Dendritic cell treated with granulocyte-macrophage colony-stimulating factor and Interleukin-4, amounts not matched to agents 40 ng/mL and 50 ng/mL, for 4 days (primary cell): ENCODE measurements around the gene TENT4B.
"Not testable (repeated sequence)": the region's sequence is repeated elsewhere in the genome, so short reads cannot be mapped to it uniquely, and the experiment has no call there.

Experiments used
- H3K27ac Mint-ChIP-seq: one replicate; pipeline ENCODE4 v1.8.0; 2022; ENCODE audit warnings: mild to moderate bottlenecking, mixed read lengths
- H3K27me3 Mint-ChIP-seq: one replicate; pipeline ENCODE4 v1.8.0; 2022; ENCODE audit warnings: mild to moderate bottlenecking, mixed read lengths
- H3K36me3 Mint-ChIP-seq: one replicate; pipeline ENCODE4 v1.8.0; 2022; ENCODE audit warnings: low read depth, mixed read lengths
- H3K4me1 Mint-ChIP-seq: one replicate; pipeline ENCODE4 v1.8.0; 2022; ENCODE audit warnings: low read depth, mixed read lengths
- H3K4me3 Mint-ChIP-seq: one replicate; pipeline ENCODE4 v1.8.0; 2022; ENCODE audit warnings: mild to moderate bottlenecking, moderate library complexity, mixed read lengths
- H3K9me3 Mint-ChIP-seq: one replicate; pipeline ENCODE4 v1.8.0; 2022; ENCODE audit warnings: mixed read lengths
- intact Hi-C: fragments of 100-400 bp; cut with micrococcal nuclease; formaldehyde crosslinking; loops from one replicate; pipeline ENCODE4 v1.15.0; 2022

The TENT4B gene

DNA sequence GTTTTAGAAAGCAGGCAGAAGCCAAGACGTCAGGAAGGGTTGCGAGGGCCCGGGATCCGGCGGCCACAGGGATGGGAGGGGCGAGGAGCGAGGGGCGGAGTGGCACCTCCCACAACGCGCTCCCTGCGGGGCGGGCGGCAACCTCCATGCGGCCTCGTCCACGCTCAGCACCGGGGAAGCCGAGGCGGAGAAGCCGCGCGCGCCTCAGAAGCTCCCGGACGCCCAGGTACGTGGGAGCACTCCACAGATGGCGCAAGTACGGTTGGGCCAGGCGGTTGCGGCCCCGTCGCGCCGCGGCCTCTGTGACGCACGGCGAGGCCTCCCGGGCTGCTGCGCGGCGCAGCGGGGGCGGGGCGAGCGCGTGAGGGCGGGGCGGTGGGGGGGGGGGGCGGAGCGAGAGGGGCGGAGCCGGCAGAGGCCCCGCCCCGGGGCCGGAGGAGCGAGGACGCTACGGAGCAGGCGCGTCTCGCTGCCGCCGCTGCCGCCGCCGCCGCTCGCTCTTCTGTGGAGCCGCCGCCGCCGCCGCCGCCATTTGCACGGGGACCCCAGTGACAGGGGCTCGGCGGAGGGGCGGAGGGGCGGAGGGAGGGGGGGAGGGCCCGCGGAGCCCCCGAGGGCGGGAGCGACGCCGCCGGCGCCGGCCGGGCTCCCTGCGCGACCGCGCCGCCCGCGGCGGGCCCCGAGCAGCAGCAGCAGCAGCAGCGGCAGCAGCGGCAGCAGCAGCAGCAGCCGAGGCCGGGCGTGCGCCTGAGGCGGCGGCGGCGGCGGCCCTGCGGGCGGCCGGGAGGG lies at the start of gene TENT4B:
Gene TENT4B, plus strand, starts transcription at position 500 of the 789 bp plus-strand sequence. CDS start 316 bp downstream, outside the sequence.
- H3K27me3 Mint-ChIP-seq = no peaks in the 10 kb centered on the region
- H3K9me3 Mint-ChIP-seq = no peaks in the 10 kb centered on the region
- H3K36me3 Mint-ChIP-seq = peaks cover 25% of the 10 kb centered on the region
- intact Hi-C loops = loop anchor here (1.0 to 10.0 kb wide), 3 partner anchors 88 to 212 kb away; partner anchors contain the start of genes BRD7 and HEATR3
- H3K4me3 Mint-ChIP-seq = peak within 1 kb of the TSS; percentile 93
- peaks cover 33% of the 10 kb centered on the region for H3K4me1 Mint-ChIP-seq
- peak within 1 kb of the TSS; percentile 91 for H3K27ac Mint-ChIP-seq

GRCh38 chr16:50103764-50104163 lies 49.3 kb upstream of the TENT4B start:
- intact Hi-C loops = no loop called here
- Mint-ChIP-seq H3K9me3 (no peaks in the 10 kb centered on the region), H3K36me3 (peaks cover 69% of the 10 kb centered on the region), H3K27ac (no peak overlapping the region), H3K27me3 (no peaks in the 10 kb centered on the region), H3K4me1 (no peaks in the 10 kb centered on the region), H3K4me3 (no peak overlapping the region)

DNA sequence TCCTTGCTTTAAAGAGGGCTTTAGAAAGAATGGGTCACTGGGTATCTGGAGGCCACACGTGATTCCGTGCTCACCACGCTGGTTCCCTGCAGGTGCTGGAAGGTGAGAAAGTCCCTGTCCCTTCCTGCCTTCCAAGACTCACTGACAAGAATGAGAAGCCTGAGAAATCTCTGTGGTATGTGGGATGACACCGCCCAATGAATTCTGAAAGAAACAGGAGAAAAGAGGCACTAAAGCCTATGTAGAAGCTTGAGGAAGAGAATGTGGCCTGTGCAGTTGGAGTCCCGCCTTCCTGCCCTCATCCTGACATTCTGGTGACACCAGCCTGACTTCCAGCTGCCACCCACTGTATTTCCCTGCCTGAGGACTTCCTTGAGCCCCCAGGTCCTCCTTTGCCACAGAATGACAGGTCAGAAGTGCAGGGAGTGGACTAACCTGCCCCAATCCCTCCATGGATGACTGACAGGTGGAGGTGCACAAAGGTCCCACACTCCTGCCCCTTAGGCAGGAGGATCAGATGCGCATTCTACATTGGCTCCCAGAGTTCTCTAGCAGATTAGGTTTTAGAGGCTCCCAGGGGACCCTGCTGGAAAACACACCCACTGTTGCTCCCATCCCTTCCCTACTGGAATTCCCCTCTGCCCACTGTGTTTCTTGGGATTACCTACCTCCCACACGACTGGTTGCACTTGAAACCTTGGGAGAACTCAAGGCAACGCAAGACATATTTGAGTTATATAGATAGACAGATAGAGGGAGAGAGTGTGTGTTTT lies 38.6 kb upstream of the TENT4B start:
- no peaks in the 10 kb centered on the region for H3K9me3 Mint-ChIP-seq
- H3K4me1 Mint-ChIP-seq = peaks cover 9% of the 10 kb centered on the region
- H3K27ac Mint-ChIP-seq = no peak overlapping the region
- no peaks in the 10 kb centered on the region for H3K36me3 Mint-ChIP-seq
- H3K27me3 Mint-ChIP-seq = peaks cover 3% of the 10 kb centered on the region
- intact Hi-C loops = no loop called here
- H3K4me3 Mint-ChIP-seq = no peak overlapping the region

- no peak overlapping the region for H3K4me3 Mint-ChIP-seq
- H3K27ac Mint-ChIP-seq = no peak overlapping the region
- intact Hi-C loops = no loop called here
- H3K4me1 Mint-ChIP-seq = peaks cover 11% of the 10 kb centered on the region
- H3K36me3 Mint-ChIP-seq = no peaks in the 10 kb centered on the region
- no peaks in the 10 kb centered on the region for H3K9me3 Mint-ChIP-seq
- H3K27me3 Mint-ChIP-seq = peaks cover 6% of the 10 kb centered on the region
Observed at GRCh38 chr16:50120711-50121110, 32.4 kb upstream of the TENT4B start.

- intact Hi-C loops = no loop called here
- Mint-ChIP-seq H3K36me3 (no peaks in the 10 kb centered on the region), H3K4me1 (peaks cover 16% of the 10 kb centered on the region)
Observed at GRCh38 chr16:50121278-50121677, 31.8 kb upstream of the TENT4B start.

DNA sequence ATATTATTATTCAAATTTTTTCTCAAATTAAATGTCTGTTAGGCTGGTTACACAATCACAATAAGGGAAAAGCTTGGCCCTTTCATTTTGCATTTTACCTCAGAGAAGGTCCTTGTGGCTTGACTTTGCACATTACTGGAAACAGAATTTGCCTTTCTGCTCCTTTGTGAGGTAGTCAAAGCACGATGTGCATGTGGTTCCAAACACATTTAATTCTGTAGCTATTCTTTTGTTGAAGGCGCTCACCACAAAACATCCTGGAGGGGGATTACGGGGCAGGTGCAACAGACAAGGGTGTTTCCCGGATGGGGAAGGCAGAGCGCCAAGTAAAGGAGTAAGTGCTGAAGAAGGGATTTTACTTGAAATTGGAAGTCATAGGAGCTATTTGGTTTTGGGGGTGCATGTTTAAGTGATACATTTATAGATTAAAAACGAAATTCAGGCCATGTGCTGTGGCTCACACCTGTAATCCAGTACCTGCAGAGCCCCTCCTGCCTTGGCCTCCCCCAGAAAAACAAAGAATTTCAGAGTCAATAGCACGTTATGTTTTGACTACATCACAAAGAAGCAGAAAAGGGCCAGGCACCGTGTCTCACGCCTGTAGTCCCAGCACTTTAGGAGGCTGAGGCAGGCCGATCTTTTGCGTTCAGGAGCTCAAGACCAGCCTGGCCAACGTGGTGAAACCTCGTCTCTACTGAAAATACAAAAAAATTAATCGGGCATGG lies 31.2 kb upstream of the TENT4B start:
- Mint-ChIP-seq H3K4me1 (peaks cover 22% of the 10 kb centered on the region), H3K27ac (no peak overlapping the region), H3K36me3 (no peaks in the 10 kb centered on the region), H3K4me3 (no peak overlapping the region), H3K27me3 (peaks cover 4% of the 10 kb centered on the region), H3K9me3 (no peaks in the 10 kb centered on the region)
- intact Hi-C loops = no loop called here

More at GRCh38 chr16:50121278-50121677, 31.8 kb upstream of the TENT4B start:
- Mint-ChIP-seq H3K9me3 (no peaks in the 10 kb centered on the region), H3K27me3 (peaks cover 6% of the 10 kb centered on the region), H3K4me3 (no peak overlapping the region), H3K27ac (no peak overlapping the region)

DNA sequence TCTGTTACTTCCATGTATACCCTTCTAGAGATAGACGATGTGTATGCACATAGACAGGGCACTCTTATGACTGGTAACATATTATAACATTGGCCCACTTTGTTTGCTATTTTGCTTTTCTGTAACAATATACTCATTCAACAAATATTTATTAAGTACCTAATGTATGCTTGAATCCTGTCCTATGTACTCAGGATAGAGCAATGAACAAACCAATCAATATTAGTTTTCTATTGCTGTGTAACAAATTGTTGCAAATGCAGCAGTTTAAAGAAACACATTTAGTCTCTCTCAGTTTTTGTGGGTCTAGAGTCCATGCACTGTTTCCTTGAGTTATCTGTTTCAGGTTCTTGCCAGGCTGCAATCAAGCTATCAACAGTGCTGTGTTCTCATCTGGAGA lies 29.7 kb upstream of the TENT4B start:
- Mint-ChIP-seq H3K9me3 (no peaks in the 10 kb centered on the region), H3K4me1 (peaks cover 24% of the 10 kb centered on the region), H3K27ac (no peak overlapping the region), H3K4me3 (no peak overlapping the region), H3K36me3 (no peaks in the 10 kb centered on the region), H3K27me3 (peaks cover 4% of the 10 kb centered on the region)
- intact Hi-C loops = no loop called here

GRCh38 chr16:50124769-50125168 lies 28.3 kb upstream of the TENT4B start:
- Mint-ChIP-seq H3K4me3 (no peak overlapping the region), H3K27me3 (peaks cover 2% of the 10 kb centered on the region), H3K27ac (peak overlapping the region; percentile 18), H3K9me3 (no peaks in the 10 kb centered on the region), H3K4me1 (peaks cover 24% of the 10 kb centered on the region), H3K36me3 (no peaks in the 10 kb centered on the region)
- intact Hi-C loops = no loop called here

- intact Hi-C loops = no loop called here
- H3K36me3 Mint-ChIP-seq = no peaks in the 10 kb centered on the region
- peak overlapping the region; percentile 72 for H3K27ac Mint-ChIP-seq
- peaks cover 2% of the 10 kb centered on the region for H3K27me3 Mint-ChIP-seq
- no peaks in the 10 kb centered on the region for H3K9me3 Mint-ChIP-seq
- no peak overlapping the region for H3K4me3 Mint-ChIP-seq
- peaks cover 24% of the 10 kb centered on the region for H3K4me1 Mint-ChIP-seq
Observed at GRCh38 chr16:50126183-50126582, 26.9 kb upstream of the TENT4B start.

GRCh38 chr16:50132571-50132970 lies 20.5 kb upstream of the TENT4B start:
- H3K9me3 Mint-ChIP-seq, H3K4me1 Mint-ChIP-seq, H3K27ac Mint-ChIP-seq, H3K36me3 Mint-ChIP-seq, H3K4me3 Mint-ChIP-seq, intact Hi-C loops, H3K27me3 Mint-ChIP-seq: not testable (repeated sequence)

GRCh38 chr16:50133214-50133613 lies 19.9 kb upstream of the TENT4B start:
- Mint-ChIP-seq H3K27ac (no peak overlapping the region), H3K9me3 (no peaks in the 10 kb centered on the region), H3K4me3 (no peak overlapping the region), H3K4me1 (no peaks in the 10 kb centered on the region), H3K36me3 (no peaks in the 10 kb centered on the region), H3K27me3 (no peaks in the 10 kb centered on the region)
- intact Hi-C loops = no loop called here

DNA sequence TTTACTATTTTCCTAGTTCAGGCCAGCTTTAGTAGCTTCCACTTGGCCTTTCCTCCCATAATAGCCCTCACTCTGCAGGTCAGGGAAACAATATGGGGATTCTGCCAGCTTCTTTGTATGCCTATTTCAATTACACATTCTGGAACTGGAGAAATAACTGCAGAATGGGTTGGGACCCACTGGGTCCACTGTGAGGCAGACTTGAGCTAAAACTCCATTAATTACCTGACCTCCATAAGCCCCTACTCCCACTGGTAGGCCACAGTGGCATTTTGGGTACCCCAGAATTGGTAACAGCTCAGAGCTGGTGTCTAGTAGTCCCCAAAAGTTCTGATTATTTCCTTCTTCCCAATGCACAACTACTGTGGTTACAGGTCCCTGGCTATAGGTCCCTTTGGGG lies 16.7 kb upstream of the TENT4B start:
- intact Hi-C loops = no loop called here
- Mint-ChIP-seq H3K27ac (no peak overlapping the region), H3K9me3 (no peaks in the 10 kb centered on the region), H3K4me1 (no peaks in the 10 kb centered on the region), H3K27me3 (no peaks in the 10 kb centered on the region), H3K36me3 (no peaks in the 10 kb centered on the region), H3K4me3 (no peak overlapping the region)

GRCh38 chr16:50137268-50137667 lies 15.8 kb upstream of the TENT4B start:
- Mint-ChIP-seq H3K9me3 (no peaks in the 10 kb centered on the region), H3K4me1 (no peaks in the 10 kb centered on the region), H3K27me3 (no peaks in the 10 kb centered on the region), H3K4me3 (no peak overlapping the region), H3K36me3 (no peaks in the 10 kb centered on the region), H3K27ac (no peak overlapping the region)
- intact Hi-C loops = no loop called here

GRCh38 chr16:50139580-50139979 lies 13.5 kb upstream of the TENT4B start:
- no peaks in the 10 kb centered on the region for H3K36me3 Mint-ChIP-seq
- H3K4me3 Mint-ChIP-seq = no peak overlapping the region
- no peaks in the 10 kb centered on the region for H3K4me1 Mint-ChIP-seq
- H3K27me3 Mint-ChIP-seq = no peaks in the 10 kb centered on the region
- no peak overlapping the region for H3K27ac Mint-ChIP-seq
- no peaks in the 10 kb centered on the region for H3K9me3 Mint-ChIP-seq
- intact Hi-C loops = no loop called here
